Vagina (tissue), 2 donors: Measurements from ENCODE around the gene AKR1D1. TPM values are rescaled to one million over a fixed set of nuclear protein-coding genes. Genes with fewer than 3 reads are reported as not detected.
"Not testable (repeated sequence)": the region's sequence is repeated elsewhere in the genome, so short reads cannot be mapped to it uniquely, and the experiment has no call there.

Experiments used
- DNase-seq, 2 donors: peaks; one replicate each; pipeline ENCODE4 v3.0.0-alpha.2; 2017; ENCODE audit errors: extremely low spot score in 2 of 2
- H3K27ac ChIP-seq: fragments of 200-600 bp; sonication (generic); one replicate; pipeline ENCODE4 v1.5.1; 2019
- H3K27me3 ChIP-seq: fragments of 200-600 bp; sonication (generic); one replicate; pipeline ENCODE4 v1.5.1; 2019
- H3K36me3 ChIP-seq, 2 donors: fragments of 200-600 bp; sonication (generic); one replicate each; pipeline ENCODE4 v1.5.1; 2017 to 2019
- H3K4me1 ChIP-seq: fragments of 200-600 bp; sonication (generic); one replicate; pipeline ENCODE4 v1.5.1; 2019
- H3K4me3 ChIP-seq, 2 donors: fragments of 200-600 bp; sonication (generic); 1 replicate in 1 of 2; 2 replicates in 1 of 2; pipeline ENCODE4 v1.5.1; 2016 to 2019
- H3K9me3 ChIP-seq: fragments of 200-600 bp; sonication (generic); one replicate; pipeline ENCODE4 v1.5.1; 2019
- CTCF ChIP-seq, 3 experiments: fragments of 450-650 bp in 2 of 3; fragments of 200-600 bp in 1 of 3; sonication (generic) in 1 of 3; IDR thresholded peaks; one replicate each; pipeline ENCODE4 v1.5.1; 2017 to 2019; ENCODE audit warnings: antibody characterized with exemption in 3 of 3, mild to moderate bottlenecking in 2 of 3, moderate library complexity in 2 of 3
- POLR2A ChIP-seq, 2 donors: fragments of 450-650 bp; IDR thresholded peaks; one replicate each; pipeline ENCODE4 v1.6.1; 2017; ENCODE audit warnings: antibody characterized with exemption in 2 of 2, mild to moderate bottlenecking in 2 of 2, moderate library complexity in 2 of 2
- POLR2AphosphoS5 ChIP-seq, 2 donors: sonication (generic); formaldehyde crosslinking; IDR thresholded peaks; one replicate each; pipeline ENCODE4 v1.9.0; 2017; ENCODE audit warnings: antibody characterized with exemption in 2 of 2, mild to moderate bottlenecking in 2 of 2, low read depth in 1 of 2; ENCODE audit not compliant: insufficient read depth in 1 of 2
- intact Hi-C: fragments of 100-400 bp; cut with DNase I; formaldehyde crosslinking; loops from one replicate; pipeline ENCODE4 v1.15.1; 2023
- total RNA-seq: library from RNA; depleted of rRNA; stranded (reverse); fragments of >200 nt; gene quantifications from one replicate; pipeline ENCODE4 v1.2.3, GENCODE V29; 2016

AKR1D1 gene
- total RNA-seq, 1 donor from 2014 or later: not detected

- H3K36me3 ChIP-seq: no peaks in the 10 kb centered on the region
- H3K9me3 ChIP-seq: no peaks in the 10 kb centered on the region
- H3K27ac ChIP-seq: no peak overlapping the region
- H3K27me3 ChIP-seq: no peaks in the 10 kb centered on the region
- intact Hi-C loops: no loop called here
- no peak for DNase-seq
- H3K4me1 ChIP-seq: no peaks in the 10 kb centered on the region
- TF ChIP-seq POLR2A (IDR thresholded peaks at IDR 0.05): no peak
- no peak for TF ChIP-seq CTCF (IDR thresholded peaks at IDR 0.05)
- TF ChIP-seq POLR2AphosphoS5 (IDR thresholded peaks at IDR 0.05; ENCODE audit: insufficient read depth in 1 of 2, low read depth in 1 of 2): no peak
- no peak overlapping the region for H3K4me3 ChIP-seq
Measured at GRCh38 chr7:138032186-138032585, 44.1 kb upstream of the AKR1D1 start.

- intact Hi-C loops: no loop called here
- Histone ChIP-seq H3K4me3 (no peak overlapping the region), H3K36me3 (no peaks in the 10 kb centered on the region), H3K27ac (no peak overlapping the region), H3K9me3 (no peaks in the 10 kb centered on the region), H3K4me1 (no peaks in the 10 kb centered on the region), H3K27me3 (no peaks in the 10 kb centered on the region)
- TF ChIP-seq POLR2AphosphoS5 (IDR thresholded peaks at IDR 0.05; ENCODE audit: insufficient read depth in 1 of 2, low read depth in 1 of 2) (no peak), CTCF (IDR thresholded peaks at IDR 0.05) (no peak), POLR2A (IDR thresholded peaks at IDR 0.05) (no peak)
- DNase-seq: no peak
Measured at GRCh38 chr7:138032770-138033169, 43.5 kb upstream of the AKR1D1 start.

GRCh38 chr7:138033241-138033640 lies 43.0 kb upstream of the AKR1D1 start:
- Histone ChIP-seq H3K27ac (no peak overlapping the region), H3K36me3 (no peaks in the 10 kb centered on the region), H3K27me3 (no peaks in the 10 kb centered on the region), H3K4me1 (no peaks in the 10 kb centered on the region), H3K9me3 (no peaks in the 10 kb centered on the region), H3K4me3 (no peak overlapping the region)
- intact Hi-C loops: no loop called here
- TF ChIP-seq POLR2A (IDR thresholded peaks at IDR 0.05): no peak
- no peak for TF ChIP-seq POLR2AphosphoS5 (IDR thresholded peaks at IDR 0.05; ENCODE audit: insufficient read depth in 1 of 2, low read depth in 1 of 2)
- TF ChIP-seq CTCF (IDR thresholded peaks at IDR 0.05): no peak
- no peak for DNase-seq

- TF ChIP-seq POLR2AphosphoS5 (IDR thresholded peaks at IDR 0.05; ENCODE audit: insufficient read depth in 1 of 2, low read depth in 1 of 2): no peak
- H3K36me3 ChIP-seq: no peaks in the 10 kb centered on the region
- H3K4me1 ChIP-seq: no peaks in the 10 kb centered on the region
- intact Hi-C loops: no loop called here
- no peak overlapping the region for H3K4me3 ChIP-seq
- no peak for DNase-seq
- H3K9me3 ChIP-seq: no peaks in the 10 kb centered on the region
- no peak overlapping the region for H3K27ac ChIP-seq
- H3K27me3 ChIP-seq: no peaks in the 10 kb centered on the region
Measured at GRCh38 chr7:138036135-138036534, 40.1 kb upstream of the AKR1D1 start.

- DNase-seq, intact Hi-C loops, H3K27me3 ChIP-seq, H3K4me1 ChIP-seq, H3K36me3 ChIP-seq, H3K27ac ChIP-seq, H3K4me3 ChIP-seq, H3K9me3 ChIP-seq: not testable (repeated sequence)
Measured at GRCh38 chr7:138040063-138040462, 36.2 kb upstream of the AKR1D1 start.

GRCh38 chr7:138044897-138045296 lies 31.4 kb upstream of the AKR1D1 start:
- no peaks in the 10 kb centered on the region for H3K9me3 ChIP-seq
- H3K4me1 ChIP-seq: no peaks in the 10 kb centered on the region
- no peaks in the 10 kb centered on the region for H3K36me3 ChIP-seq
- intact Hi-C loops: no loop called here
- H3K27ac ChIP-seq: no peak overlapping the region
- no peak overlapping the region for H3K4me3 ChIP-seq
- no peak for TF ChIP-seq POLR2A (IDR thresholded peaks at IDR 0.05)
- TF ChIP-seq CTCF (IDR thresholded peaks at IDR 0.05): no peak
- TF ChIP-seq POLR2AphosphoS5 (IDR thresholded peaks at IDR 0.05; ENCODE audit: insufficient read depth in 1 of 2, low read depth in 1 of 2): no peak
- DNase-seq: no peak
- no peaks in the 10 kb centered on the region for H3K27me3 ChIP-seq
